Astrocyte of the spinal cord (primary cell): ENCODE results near the gene MRPL11.
A peak's percentile ranks its signal among the peaks of the same experiment; 100 is the strongest.
"Not testable (repeated sequence)": the region's sequence is repeated elsewhere in the genome, so short reads cannot be mapped to it uniquely, and the experiment has no call there.

Source experiments
- DNase-seq: peaks from one replicate; pipeline ENCODE4 v3.0.0; 2011; ENCODE audit warnings: low read depth, low spot score
- H3K4me3 ChIP-seq: 2 replicates; pipeline ENCODE4 v1.5.1; 2011; ENCODE audit warnings: low read depth, mild to moderate bottlenecking, low read length, moderate library complexity
- CTCF ChIP-seq: IDR thresholded peaks from 2 replicates; pipeline ENCODE4 v1.5.1; 2012; ENCODE audit warnings: low read depth, mild to moderate bottlenecking, low read length, inconsistent platforms
- in situ Hi-C: cut with HindIII; loops from 2 replicates; pipeline ENCODE4 v1.10.0; 2017; ENCODE audit warnings: low sequenced_read_pairs

The MRPL11 gene

GRCh38 chr11:66467034-66467659 is 28.5 kb upstream of the MRPL11 start:
- TF ChIP-seq CTCF = peak; percentile 13
- in situ Hi-C loops = no loop called here
- peak overlapping the region; percentile 56 for H3K4me3 ChIP-seq
- DNase-seq = peak; percentile 12

GRCh38 chr11:66466225-66467033 is 27.8 kb upstream of the MRPL11 start, which contains the start of gene PELI3:
Gene PELI3 (plus strand): TSS chr11:66466905. CDS start chr11:66468129, 1,224 bp downstream.
- peak within 1 kb of the TSS; percentile 56 for H3K4me3 ChIP-seq
- peak; percentile 90 for DNase-seq
- no peak for TF ChIP-seq CTCF
- in situ Hi-C loops = no loop called here

GRCh38 chr11:66465373-66466224 is 27.0 kb upstream of the MRPL11 start:
- no peak for DNase-seq
- peak overlapping the region; percentile 56 for H3K4me3 ChIP-seq
- no peak for TF ChIP-seq CTCF
- in situ Hi-C loops = no loop called here

GRCh38 chr11:66464916-66465315 is 26.3 kb upstream of the MRPL11 start:
- in situ Hi-C loops = no loop called here
- DNase-seq = no peak
- H3K4me3 ChIP-seq = no peak overlapping the region
- no peak for TF ChIP-seq CTCF

- in situ Hi-C loops = not testable (repeated sequence)
Observed at GRCh38 chr11:66464116-66464515, 25.5 kb upstream of the MRPL11 start.

GRCh38 chr11:66462911-66463310 is 24.3 kb upstream of the MRPL11 start:
- in situ Hi-C loops = no loop called here
- H3K4me3 ChIP-seq = no peak overlapping the region
- TF ChIP-seq CTCF = no peak
- no peak for DNase-seq

More at GRCh38 chr11:66464116-66464515, 25.5 kb upstream of the MRPL11 start:
- not testable (repeated sequence) for DNase-seq, H3K4me3 ChIP-seq
